Measurements from ENCODE around the gene SPG11.

DNA sequence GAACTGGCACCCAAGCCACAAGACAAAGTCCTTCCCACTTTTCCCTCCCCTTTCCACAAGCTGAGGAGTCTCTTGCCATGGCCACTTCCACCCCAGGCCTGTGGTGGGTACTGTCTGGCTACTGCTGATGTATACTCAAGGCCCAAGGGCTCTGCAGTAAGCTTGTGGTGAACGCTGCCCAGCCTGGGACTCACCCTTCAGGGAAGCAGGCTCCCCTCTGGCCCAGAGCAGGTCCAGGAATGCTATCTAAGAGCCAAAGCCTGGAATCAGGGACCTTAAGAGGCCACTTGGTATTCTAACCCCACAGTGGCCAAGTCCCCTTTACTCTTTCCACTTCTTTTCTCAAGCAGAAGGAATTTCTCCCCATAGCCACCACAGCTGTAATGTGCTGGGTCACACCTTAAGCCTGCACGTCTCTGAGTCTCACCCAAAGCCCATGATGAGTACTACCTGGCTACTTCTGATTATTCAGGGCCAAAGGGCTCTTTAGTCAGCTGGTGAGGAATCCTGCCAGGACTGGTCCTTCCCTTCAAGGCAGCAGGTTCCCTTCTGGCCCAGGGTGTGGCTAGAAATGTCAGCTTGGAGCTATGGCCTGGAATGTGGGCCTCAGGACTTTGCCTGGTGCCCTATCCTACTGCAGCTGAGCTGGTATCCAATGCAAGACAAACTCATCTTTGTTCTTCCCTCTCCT, 43.6 kb upstream of the SPG11 start:
- no peak for TF ChIP-seq TCF7L2 (IDR thresholded peaks at IDR 0.05; ENCODE audit: low read depth, low read length)
- no peak for TF ChIP-seq POLR2AphosphoS5 (IDR thresholded peaks at IDR 0.05; ENCODE audit: low read depth, low read length)
- TF ChIP-seq, protein P1, sequence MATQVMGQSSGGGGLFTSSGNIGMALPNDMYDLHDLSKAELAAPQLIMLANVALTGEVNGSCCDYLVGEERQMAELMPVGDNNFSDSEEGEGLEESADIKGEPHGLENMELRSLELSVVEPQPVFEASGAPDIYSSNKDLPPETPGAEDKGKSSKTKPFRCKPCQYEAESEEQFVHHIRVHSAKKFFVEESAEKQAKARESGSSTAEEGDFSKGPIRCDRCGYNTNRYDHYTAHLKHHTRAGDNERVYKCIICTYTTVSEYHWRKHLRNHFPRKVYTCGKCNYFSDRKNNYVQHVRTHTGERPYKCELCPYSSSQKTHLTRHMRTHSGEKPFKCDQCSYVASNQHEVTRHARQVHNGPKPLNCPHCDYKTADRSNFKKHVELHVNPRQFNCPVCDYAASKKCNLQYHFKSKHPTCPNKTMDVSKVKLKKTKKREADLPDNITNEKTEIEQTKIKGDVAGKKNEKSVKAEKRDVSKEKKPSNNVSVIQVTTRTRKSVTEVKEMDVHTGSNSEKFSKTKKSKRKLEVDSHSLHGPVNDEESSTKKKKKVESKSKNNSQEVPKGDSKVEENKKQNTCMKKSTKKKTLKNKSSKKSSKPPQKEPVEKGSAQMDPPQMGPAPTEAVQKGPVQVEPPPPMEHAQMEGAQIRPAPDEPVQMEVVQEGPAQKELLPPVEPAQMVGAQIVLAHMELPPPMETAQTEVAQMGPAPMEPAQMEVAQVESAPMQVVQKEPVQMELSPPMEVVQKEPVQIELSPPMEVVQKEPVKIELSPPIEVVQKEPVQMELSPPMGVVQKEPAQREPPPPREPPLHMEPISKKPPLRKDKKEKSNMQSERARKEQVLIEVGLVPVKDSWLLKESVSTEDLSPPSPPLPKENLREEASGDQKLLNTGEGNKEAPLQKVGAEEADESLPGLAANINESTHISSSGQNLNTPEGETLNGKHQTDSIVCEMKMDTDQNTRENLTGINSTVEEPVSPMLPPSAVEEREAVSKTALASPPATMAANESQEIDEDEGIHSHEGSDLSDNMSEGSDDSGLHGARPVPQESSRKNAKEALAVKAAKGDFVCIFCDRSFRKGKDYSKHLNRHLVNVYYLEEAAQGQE (IDR thresholded peaks at IDR 0.05; ENCODE audit: insufficient read depth in 1 of 2, low read depth in 2 of 2, low read length in 1 of 2) = no peak

Data from Panc1 (cell line).